Activated CD4-positive, CD25-positive, alpha-beta regulatory T cell (primary cell): ENCODE data around the gene B3GALT2.
"Not testable (repeated sequence)": the region's sequence is repeated elsewhere in the genome, so short reads cannot be mapped to it uniquely, and the experiment has no call there.

ENCODE experiments used
- DNase-seq, 4 experiments: peaks; one replicate each; lab custom pipeline; 2025; lab: John Stamatoyannopoulos, UW

The B3GALT2 gene

GRCh38 chr1:193185901-193186731, at the start of gene B3GALT2:
TSS of gene B3GALT2 (minus strand) at chr1:193186613. CDS start at chr1:193181562, 5,051 bp downstream.
- DNase-seq, result no peak

GRCh38 chr1:193234530-193234929, 48.1 kb upstream of the B3GALT2 start:
- no peak for DNase-seq

GRCh38 chr1:193231146-193231545, 44.7 kb upstream of the B3GALT2 start:
- not testable (repeated sequence) for DNase-seq

GRCh38 chr1:193229136-193229535, 42.7 kb upstream of the B3GALT2 start:
- DNase-seq, result no peak

GRCh38 chr1:193222056-193222615, 35.7 kb upstream of the B3GALT2 start:
- no peak for DNase-seq

GRCh38 chr1:193221651-193222050, 35.2 kb upstream of the B3GALT2 start:
- DNase-seq, result no peak

GRCh38 chr1:193219391-193219790, 33.0 kb upstream of the B3GALT2 start:
- DNase-seq, result no peak

GRCh38 chr1:193216920-193217319, 30.5 kb upstream of the B3GALT2 start:
- DNase-seq, result no peak

GRCh38 chr1:193213998-193214397, 27.6 kb upstream of the B3GALT2 start:
- DNase-seq, result no peak

- no peak for DNase-seq
Measured at GRCh38 chr1:193212637-193213036, 26.2 kb upstream of the B3GALT2 start.

- no peak for DNase-seq
Measured at GRCh38 chr1:193211539-193211938, 25.1 kb upstream of the B3GALT2 start.

GRCh38 chr1:193210996-193211395, 24.6 kb upstream of the B3GALT2 start:
- DNase-seq, result no peak

GRCh38 chr1:193201021-193201420, 14.6 kb upstream of the B3GALT2 start:
- DNase-seq, result no peak

GRCh38 chr1:193199940-193200339, 13.5 kb upstream of the B3GALT2 start:
- no peak for DNase-seq

- no peak for DNase-seq
Measured at GRCh38 chr1:193192586-193192985, 6.2 kb upstream of the B3GALT2 start.

GRCh38 chr1:193190096-193190744, 3.8 kb upstream of the B3GALT2 start:
- DNase-seq, result no peak

GRCh38 chr1:193189442-193190095, 3.2 kb upstream of the B3GALT2 start:
- no peak for DNase-seq

- DNase-seq, result not testable (repeated sequence)
Measured at GRCh38 chr1:193188915-193189314, 2.5 kb upstream of the B3GALT2 start.

GRCh38 chr1:193187114-193187513, 701 bp upstream of the B3GALT2 start:
- DNase-seq, result no peak

- DNase-seq, result no peak
Measured at GRCh38 chr1:193185211-193185610, 1.2 kb downstream of the B3GALT2 start.

GRCh38 chr1:193184776-193185175, 1.6 kb downstream of the B3GALT2 start:
- DNase-seq, result no peak

- DNase-seq, result no peak
Measured at GRCh38 chr1:193183019-193183627, 3.3 kb downstream of the B3GALT2 start.
